Prostate gland (tissue), 2 donors: ENCODE measurements around the gene DRD3.

Source experiments
- POLR2A ChIP-seq: fragments of 450-650 bp; IDR thresholded peaks from one replicate; pipeline ENCODE4 v1.6.1; 2016; ENCODE audit warnings: antibody characterized with exemption, mild to moderate bottlenecking
- POLR2AphosphoS5 ChIP-seq: sonication (generic); formaldehyde crosslinking; IDR thresholded peaks from one replicate; pipeline ENCODE4 v1.6.1; 2017; ENCODE audit warnings: antibody characterized with exemption
- TF ChIP-seq, protein P1 (sequence below), 4 experiments: fragments of 200-600 bp in 2 of 4; fragments of 450-650 bp in 2 of 4; sonication (generic) in 2 of 4; IDR thresholded peaks; 1 replicate in 3 of 4; 2 replicates in 1 of 4; pipeline ENCODE4 v1.5.1; 2016 to 2019; ENCODE audit warnings: antibody characterized with exemption in 4 of 4, mild to moderate bottlenecking in 2 of 4, moderate library complexity in 2 of 4

DNA sequence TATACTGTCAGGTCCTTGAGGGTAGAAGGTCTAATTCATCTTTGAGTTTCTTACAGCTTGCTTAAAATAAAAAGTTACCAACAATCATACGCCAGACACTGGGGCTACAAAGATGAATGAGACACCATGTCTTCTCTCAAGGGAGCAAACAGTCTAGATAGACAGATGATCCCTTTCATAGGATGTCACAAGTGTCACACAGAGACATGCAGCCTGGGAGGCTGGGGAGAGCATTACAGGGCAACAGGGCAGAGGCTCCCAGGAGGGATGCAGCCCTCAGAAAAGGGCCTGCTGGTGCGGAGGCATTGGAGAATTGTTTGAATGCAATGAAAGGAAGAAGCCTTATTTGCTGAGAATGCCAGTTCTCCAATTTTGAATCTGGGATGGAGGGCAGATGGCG lies 39.0 kb downstream of the DRD3 start:
- TF ChIP-seq, protein P1, sequence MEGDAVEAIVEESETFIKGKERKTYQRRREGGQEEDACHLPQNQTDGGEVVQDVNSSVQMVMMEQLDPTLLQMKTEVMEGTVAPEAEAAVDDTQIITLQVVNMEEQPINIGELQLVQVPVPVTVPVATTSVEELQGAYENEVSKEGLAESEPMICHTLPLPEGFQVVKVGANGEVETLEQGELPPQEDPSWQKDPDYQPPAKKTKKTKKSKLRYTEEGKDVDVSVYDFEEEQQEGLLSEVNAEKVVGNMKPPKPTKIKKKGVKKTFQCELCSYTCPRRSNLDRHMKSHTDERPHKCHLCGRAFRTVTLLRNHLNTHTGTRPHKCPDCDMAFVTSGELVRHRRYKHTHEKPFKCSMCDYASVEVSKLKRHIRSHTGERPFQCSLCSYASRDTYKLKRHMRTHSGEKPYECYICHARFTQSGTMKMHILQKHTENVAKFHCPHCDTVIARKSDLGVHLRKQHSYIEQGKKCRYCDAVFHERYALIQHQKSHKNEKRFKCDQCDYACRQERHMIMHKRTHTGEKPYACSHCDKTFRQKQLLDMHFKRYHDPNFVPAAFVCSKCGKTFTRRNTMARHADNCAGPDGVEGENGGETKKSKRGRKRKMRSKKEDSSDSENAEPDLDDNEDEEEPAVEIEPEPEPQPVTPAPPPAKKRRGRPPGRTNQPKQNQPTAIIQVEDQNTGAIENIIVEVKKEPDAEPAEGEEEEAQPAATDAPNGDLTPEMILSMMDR (IDR thresholded peaks at IDR 0.05), result no peak
- TF ChIP-seq POLR2A (no peak), POLR2AphosphoS5 (no peak)
